ENCODE measurements around the gene SBF1. TPM values are rescaled to one million over a fixed set of nuclear protein-coding genes. Genes with fewer than 3 reads are reported as not detected.

The SBF1 gene
- total RNA-seq, 1 donor, result 75.1 TPM

GRCh38 chr22:50439314-50439870 lies 35.4 kb downstream of the SBF1 start:
- H3K4me3 ChIP-seq (ENCODE audit: low read depth, low read length), result no peak overlapping the region
- no peak for TF ChIP-seq CTCF (IDR thresholded peaks at IDR 0.05; ENCODE audit: insufficient read depth, low read depth, low read length)
- DNase-seq (ENCODE audit: low read depth), result no peak

- TF ChIP-seq CTCF (IDR thresholded peaks at IDR 0.05; ENCODE audit: insufficient read depth, low read depth, low read length), result no peak
- no peak for DNase-seq (ENCODE audit: low read depth)
- no peak overlapping the region for H3K4me3 ChIP-seq (ENCODE audit: low read depth, low read length)
Measured at GRCh38 chr22:50438305-50439275, 36.2 kb downstream of the SBF1 start.

GRCh38 chr22:50437511-50438304 lies 37.1 kb downstream of the SBF1 start:
- TF ChIP-seq CTCF (IDR thresholded peaks at IDR 0.05; ENCODE audit: insufficient read depth, low read depth, low read length), result no peak
- DNase-seq (ENCODE audit: low read depth), result no peak
- H3K4me3 ChIP-seq (ENCODE audit: low read depth, low read length), result no peak overlapping the region

- DNase-seq (ENCODE audit: low read depth), result no peak
- H3K4me3 ChIP-seq (ENCODE audit: low read depth, low read length), result no peak overlapping the region
- TF ChIP-seq CTCF (IDR thresholded peaks at IDR 0.05; ENCODE audit: insufficient read depth, low read depth, low read length), result no peak
Measured at GRCh38 chr22:50436841-50437341, 37.9 kb downstream of the SBF1 start.

GRCh38 chr22:50436015-50436830 lies 38.6 kb downstream of the SBF1 start:
- no peak for DNase-seq (ENCODE audit: low read depth)
- no peak overlapping the region for H3K4me3 ChIP-seq (ENCODE audit: low read depth, low read length)
- TF ChIP-seq CTCF (IDR thresholded peaks at IDR 0.05; ENCODE audit: insufficient read depth, low read depth, low read length), result no peak
